ENCODE data around the gene SCART1. TPM values are rescaled to one million over a fixed set of nuclear protein-coding genes. Genes with fewer than 3 reads are reported as not detected.

The SCART1 gene
- total RNA-seq, 1 experiment from 2014 or later = 0.50 TPM

- Histone ChIP-seq H4K8ac (replicated peaks; ENCODE audit: insufficient read length, low read depth, low read length) (no peak overlapping the region), H3K9me3 (ENCODE audit: control insufficient read depth, low read depth, low read length) (peaks cover 76% of the 10 kb centered on the region), H3K79me2 (ENCODE audit: insufficient read depth, low read length) (no peaks in the 10 kb centered on the region), H3K4me1 (ENCODE audit: insufficient read depth, low read length) (no peaks in the 10 kb centered on the region), H3K23ac (ENCODE audit: insufficient read length, low read depth, low read length) (no peak overlapping the region), H2AFZ (ENCODE audit: low read length) (no peak overlapping the region), H3K27ac (ENCODE audit: insufficient read length, low read depth, low read length) (no peak overlapping the region), H3K4ac (ENCODE audit: low read depth, low read length) (no peak overlapping the region), H2BK5ac (ENCODE audit: insufficient read length, low read length) (no peak overlapping the region), H3K27me3 (ENCODE audit: insufficient read depth, low read length) (no peaks in the 10 kb centered on the region), H3T11ph (ENCODE audit: low read length) (no peak overlapping the region), H2BK15ac (ENCODE audit: low read depth, low read length) (no peak overlapping the region), H4K5ac (ENCODE audit: insufficient read length, low read depth, low read length) (no peak overlapping the region), H4K20me1 (ENCODE audit: control insufficient read depth, insufficient read depth, insufficient read length) (no peaks in the 10 kb centered on the region), H4K91ac (ENCODE audit: insufficient read length, low read depth, low read length) (no peak overlapping the region), H3K14ac (ENCODE audit: insufficient read depth, low read length) (no peak overlapping the region; the same call in 1 of the 2 replicates), H3K79me1 (ENCODE audit: insufficient read depth, low read depth, low read length, poor library complexity, severe bottlenecking) (no peaks in the 10 kb centered on the region), H2AK5ac (ENCODE audit: insufficient read length, low read length) (no peak overlapping the region), H3K18ac (ENCODE audit: insufficient read length, low read depth, low read length) (no peak overlapping the region), H2BK20ac (ENCODE audit: low read depth, low read length, poor library complexity, severe bottlenecking) (no peak overlapping the region), H3K9ac (ENCODE audit: extremely low read depth, insufficient read length, low read length) (no peak overlapping the region), H3K4me2 (ENCODE audit: insufficient read depth, insufficient read length, low read length) (no peak overlapping the region), H2BK120ac (ENCODE audit: low read depth, low read length, poor library complexity, severe bottlenecking) (no peak overlapping the region), H2BK12ac (ENCODE audit: insufficient read length, low read depth, low read length) (no peak overlapping the region), H3K23me2 (ENCODE audit: insufficient read length, low read depth, low read length, poor library complexity, severe bottlenecking) (no peaks in the 10 kb centered on the region), H3K56ac (ENCODE audit: insufficient read length, low read depth, low read length) (no peak overlapping the region)
- Mint-ChIP-seq H3K36me3 (ENCODE audit: insufficient read depth in 1 of 3, low read depth in 3 of 3) (peaks cover 3 to 25% (median 8%) of the 10 kb centered on the region in 3 experiments; a peak in 5 of 7 replicates), H3K27me3 (ENCODE audit: low read depth) (peaks cover 6% of the 10 kb centered on the region), H3K4me3 (no peak overlapping the region), H3K27ac (no peak overlapping the region), H3K9me3 (peaks cover 79 to 92% of the 10 kb centered on the region in 2 experiments), H3K4me1 (no peaks in the 10 kb centered on the region)
- no CpG with 5 or more reads among the region's 46 CpGs for WGBS (ENCODE audit: extremely low coverage, insufficient read length, low lambda C conversion rate)
- DNase-seq = no peak
- no peak for TF ChIP-seq CTCF (conservative IDR thresholded peaks at IDR 0.05)
Observed at GRCh38 chr10:133456041-133456951, 2.6 kb downstream of the SCART1 start.

Measured in H9 (cell line).